H54 (cell line): ENCODE results near the gene PUS3.

Experiments
- DNase-seq: peaks from one replicate; pipeline ENCODE4 v3.0.0; 2011; ENCODE audit warnings: low spot score, mixed read lengths; ENCODE audit not compliant: insufficient read length
- FAIRE-seq: peaks from 3 replicates; lab custom pipeline; 2011; peaks lifted over from hg19 to GRCh38; lab: Jason Lieb, UNC
- POLR2A ChIP-seq: IDR thresholded peaks from 2 replicates; pipeline ENCODE4 v1.6.1; 2011; ENCODE audit warnings: low read depth, mild to moderate bottlenecking, low read length

The PUS3 gene, protein sequence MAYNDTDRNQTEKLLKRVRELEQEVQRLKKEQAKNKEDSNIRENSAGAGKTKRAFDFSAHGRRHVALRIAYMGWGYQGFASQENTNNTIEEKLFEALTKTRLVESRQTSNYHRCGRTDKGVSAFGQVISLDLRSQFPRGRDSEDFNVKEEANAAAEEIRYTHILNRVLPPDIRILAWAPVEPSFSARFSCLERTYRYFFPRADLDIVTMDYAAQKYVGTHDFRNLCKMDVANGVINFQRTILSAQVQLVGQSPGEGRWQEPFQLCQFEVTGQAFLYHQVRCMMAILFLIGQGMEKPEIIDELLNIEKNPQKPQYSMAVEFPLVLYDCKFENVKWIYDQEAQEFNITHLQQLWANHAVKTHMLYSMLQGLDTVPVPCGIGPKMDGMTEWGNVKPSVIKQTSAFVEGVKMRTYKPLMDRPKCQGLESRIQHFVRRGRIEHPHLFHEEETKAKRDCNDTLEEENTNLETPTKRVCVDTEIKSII

GRCh38 chr11:125902927-125903710, at the start of gene PUS3:
Gene PUS3 (minus strand): TSS chr11:125903206. CDS start chr11:125896284, 6,922 bp downstream.
- FAIRE-seq (peak; percentile 83), DNase-seq (peak; percentile 70)
- TF ChIP-seq POLR2A: peak; percentile 45; the same call in 1 of the 2 replicates

DNA sequence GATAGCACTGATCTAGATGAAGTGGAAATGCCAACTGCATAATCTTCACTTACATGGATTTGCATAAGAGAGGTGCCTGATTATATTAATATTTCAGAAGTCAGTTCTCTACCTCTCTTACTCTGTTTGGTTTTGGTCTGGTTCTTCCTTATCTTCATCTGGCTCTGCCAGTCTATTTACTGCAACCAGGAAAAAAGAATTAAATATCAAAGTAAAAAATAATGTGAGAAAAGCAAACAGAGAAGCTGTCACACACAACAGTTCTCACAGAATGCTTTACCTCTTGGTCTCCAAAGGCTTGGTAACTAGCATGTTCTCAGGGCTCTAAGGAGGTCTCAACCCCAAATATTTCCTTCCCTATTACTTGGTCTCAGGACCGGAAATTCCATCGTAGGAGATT, 49.6 kb upstream of the PUS3 start:
- no peak for TF ChIP-seq POLR2A
- no peak for FAIRE-seq
- DNase-seq: no peak

DNA sequence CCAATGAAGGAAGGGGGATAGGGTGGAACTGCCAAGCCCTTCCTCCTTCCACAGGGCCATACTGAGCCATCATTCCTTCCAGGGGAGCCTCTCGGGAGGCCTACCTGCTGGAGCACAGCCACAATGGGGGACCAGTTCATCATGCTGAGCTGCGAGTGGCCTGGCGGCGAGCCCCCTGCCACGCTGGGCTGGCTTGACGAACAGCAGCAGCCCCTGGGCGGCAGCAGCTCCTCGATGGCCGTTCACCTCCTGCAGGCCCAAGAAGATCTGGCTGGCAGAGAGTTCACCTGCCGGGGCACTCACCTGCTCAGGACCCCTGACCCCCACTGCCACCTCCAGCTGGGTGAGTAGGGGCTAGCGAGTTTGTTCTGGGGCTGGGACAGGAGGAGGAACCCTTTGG, 48.7 kb upstream of the PUS3 start:
- DNase-seq: no peak
- TF ChIP-seq POLR2A: no peak
- no peak for FAIRE-seq

DNA sequence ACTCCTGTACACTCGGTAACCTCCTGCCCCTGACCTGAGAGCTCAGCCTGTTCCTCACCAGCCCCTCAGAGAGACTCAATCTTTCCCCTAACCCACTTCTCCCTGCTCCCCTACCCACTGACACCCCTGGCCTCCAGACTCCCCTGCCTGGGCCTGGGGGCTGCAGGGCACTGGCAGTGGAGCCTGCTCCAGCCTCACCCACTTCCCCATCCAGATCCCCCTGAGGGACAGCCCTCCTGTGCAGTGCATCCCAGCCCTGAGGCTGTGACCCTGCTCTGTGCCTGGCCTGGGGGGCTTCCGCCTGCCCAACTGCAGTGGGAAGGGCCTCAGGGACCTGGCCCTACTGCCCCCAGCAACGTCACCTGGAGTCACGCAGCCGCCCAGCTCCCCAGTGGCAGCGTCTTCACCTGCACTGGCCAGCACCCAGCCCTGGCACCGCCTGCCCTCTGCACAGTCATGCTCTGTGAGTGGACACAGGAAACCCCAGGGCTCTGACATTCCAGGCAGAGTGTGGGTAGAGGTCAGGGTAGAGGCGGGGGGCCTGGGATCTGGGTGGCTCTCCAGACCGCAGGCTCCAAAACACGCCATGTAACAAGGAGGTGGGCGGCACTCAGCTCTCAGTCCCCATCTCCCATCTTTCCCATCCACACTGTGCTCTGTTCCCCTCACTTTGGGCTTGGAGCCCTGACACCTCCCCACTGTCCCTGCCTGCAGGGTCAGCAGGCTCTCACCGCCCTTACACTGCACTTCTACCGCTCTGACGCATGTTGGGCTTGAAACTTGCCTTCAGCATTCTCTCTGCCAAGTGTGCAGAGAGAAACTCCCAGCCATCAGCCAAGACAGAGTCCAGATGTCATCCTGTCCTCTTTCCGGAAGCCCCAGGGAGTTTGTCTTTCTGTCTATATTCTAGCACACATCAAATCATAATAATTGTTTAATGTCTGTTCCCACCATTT, 48.0 kb upstream of the PUS3 start:
- FAIRE-seq: no peak
- DNase-seq: no peak
- no peak for TF ChIP-seq POLR2A

DNA sequence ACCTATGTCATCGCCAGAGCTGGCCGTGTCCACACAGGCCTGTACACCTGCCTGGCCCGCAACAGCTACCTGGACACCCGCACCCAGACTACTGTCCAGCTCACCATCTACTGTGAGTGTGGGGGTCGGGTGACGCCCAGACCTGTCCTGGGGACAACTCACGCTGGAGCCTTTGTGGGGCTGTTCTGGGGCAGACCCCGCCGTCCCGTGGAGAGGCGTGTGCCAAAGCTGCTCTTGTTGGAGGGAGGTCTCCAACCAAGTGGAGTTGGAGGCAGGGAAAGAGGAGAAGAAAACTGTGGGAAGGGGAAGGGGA, 47.1 kb upstream of the PUS3 start:
- no peak for FAIRE-seq
- no peak for DNase-seq
- no peak for TF ChIP-seq POLR2A

DNA sequence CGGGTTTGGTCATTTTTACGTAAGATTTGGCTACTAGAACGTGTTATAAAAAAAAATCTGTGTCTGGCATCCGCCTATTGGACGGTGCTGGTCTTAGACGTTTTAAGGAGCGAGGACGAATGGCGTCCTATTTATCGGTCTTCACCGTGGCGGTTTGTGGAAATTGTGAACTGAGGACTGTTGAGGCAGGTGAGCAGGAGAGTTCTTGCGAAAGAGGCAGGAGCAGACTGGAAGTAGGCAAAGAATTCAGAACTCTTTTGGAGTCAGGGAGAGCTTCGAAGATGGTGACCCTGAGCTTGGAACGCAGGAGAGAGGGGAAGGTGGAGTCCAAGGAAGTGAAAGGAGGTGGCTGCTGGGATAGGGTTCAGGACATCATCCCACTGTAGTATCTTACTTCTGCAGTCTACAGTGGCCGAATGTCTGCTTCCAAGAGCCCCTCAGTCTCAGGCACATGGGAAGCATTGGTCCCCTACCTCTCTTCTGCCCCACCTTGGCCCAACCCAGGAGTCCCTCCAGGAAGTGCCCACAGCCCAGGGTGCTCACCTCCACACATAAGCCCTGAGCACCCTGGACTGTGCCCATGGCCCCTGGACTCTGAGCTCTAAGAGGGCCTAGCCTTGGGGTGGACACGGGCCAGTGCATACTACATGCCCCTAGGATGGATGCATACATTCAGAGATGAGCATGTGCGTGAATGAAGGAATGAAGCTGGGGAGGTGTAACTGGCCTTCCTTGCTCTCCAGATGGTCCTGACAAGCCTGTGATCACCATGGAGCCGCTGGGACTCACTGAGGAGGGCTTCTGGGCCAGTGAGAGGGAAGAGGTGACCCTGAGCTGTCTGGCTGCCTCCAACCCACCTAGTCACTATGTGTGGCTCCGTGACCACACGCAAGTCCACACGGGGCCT, 46.5 kb upstream of the PUS3 start:
- FAIRE-seq (no peak), DNase-seq (no peak)
- no peak for TF ChIP-seq POLR2A

- TF ChIP-seq POLR2A: no peak
- DNase-seq (no peak), FAIRE-seq (no peak)
These were observed 45.5 kb upstream of the PUS3 start for GRCh38 chr11:125948278-125949051.

DNA sequence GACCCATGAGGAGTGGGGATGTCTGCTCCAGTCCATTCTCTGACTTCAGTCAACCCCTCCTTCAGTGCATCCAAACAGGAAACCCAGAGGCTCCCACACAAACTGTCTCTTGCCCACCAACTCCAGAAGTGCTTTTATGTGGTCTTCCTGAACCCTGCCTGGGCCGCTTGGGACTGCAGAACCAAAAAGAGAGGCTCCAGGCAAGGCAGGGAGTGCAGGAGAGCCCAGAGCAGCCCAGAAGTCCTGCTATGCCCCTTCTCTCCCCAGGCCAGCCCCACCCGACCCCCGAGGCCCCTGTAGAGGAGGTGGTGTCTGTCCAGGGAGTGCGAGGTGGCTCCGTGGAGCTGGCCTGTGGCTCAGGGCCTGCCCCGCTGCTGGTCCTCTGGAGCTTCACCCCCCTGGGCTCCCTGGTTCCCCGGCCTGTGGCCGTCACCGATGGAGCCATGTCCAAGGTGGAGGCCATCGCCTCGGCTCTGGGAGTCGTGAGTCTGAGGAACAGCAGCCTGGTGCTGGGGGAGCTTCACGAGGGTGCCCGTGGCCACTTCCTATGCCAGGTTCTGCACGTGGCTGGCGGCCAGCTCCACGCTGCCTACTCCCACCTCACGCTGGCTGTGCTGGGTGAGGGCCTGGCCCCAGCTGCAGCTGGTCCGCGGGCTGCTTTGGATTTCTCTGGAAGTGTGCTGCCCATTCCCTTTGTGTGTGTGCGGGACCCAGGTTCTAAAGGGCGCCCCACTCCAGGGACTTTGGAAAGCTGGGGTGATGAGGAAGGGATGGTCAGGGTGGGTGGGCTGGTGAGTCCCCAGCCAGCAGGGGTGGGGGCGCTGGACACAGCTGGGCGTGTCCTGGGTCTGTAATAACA, 44.6 kb upstream of the PUS3 start:
- TF ChIP-seq POLR2A: no peak
- DNase-seq (no peak), FAIRE-seq (no peak)

GRCh38 chr11:125946712-125947418, 43.9 kb upstream of the PUS3 start:
- FAIRE-seq (no peak), DNase-seq (no peak)
- TF ChIP-seq POLR2A: no peak

GRCh38 chr11:125945797-125946520, 43.0 kb upstream of the PUS3 start, which contains the start of gene VSIG10L2:
Gene VSIG10L2 (plus strand): TSS chr11:125946044. CDS start chr11:125946056, 12 bp downstream.
- DNase-seq: no peak
- TF ChIP-seq POLR2A: no peak
- FAIRE-seq: no peak
